Liver (tissue), 3 donors: ENCODE measurements around the gene FER.

Experiments
- GABPA ChIP-seq, 2 donors: IDR thresholded peaks in 1 of 2; conservative IDR thresholded peaks in 1 of 2; 2 replicates each; pipeline ENCODE4 v1.6.1; 2016; ENCODE audit warnings: antibody characterized with exemption in 2 of 2, mild to moderate bottlenecking in 1 of 2, moderate library complexity in 1 of 2
- JUND ChIP-seq, 2 donors: IDR thresholded peaks; 2 replicates each; pipeline ENCODE4 v1.6.1; 2016; ENCODE audit warnings: antibody characterized with exemption in 2 of 2
- RAD21 ChIP-seq, 2 donors: IDR thresholded peaks; 2 replicates each; pipeline ENCODE4 v1.6.1; 2016; ENCODE audit warnings: antibody characterized with exemption in 2 of 2, mild to moderate bottlenecking in 2 of 2
- REST ChIP-seq: IDR thresholded peaks from 2 replicates; pipeline ENCODE4 v1.6.1; 2016; ENCODE audit warnings: antibody characterized with exemption, mild to moderate bottlenecking
- RXRA ChIP-seq, 2 donors: IDR thresholded peaks; 2 replicates each; pipeline ENCODE4 v1.6.1; 2017 to 2018; ENCODE audit warnings: antibody characterized with exemption in 2 of 2, mild to moderate bottlenecking in 1 of 2
- TAF1 ChIP-seq: conservative IDR thresholded peaks from 2 replicates; pipeline ENCODE4 v1.6.1; 2016; ENCODE audit warnings: antibody characterized with exemption, mild to moderate bottlenecking
- YY1 ChIP-seq: IDR thresholded peaks from 2 replicates; pipeline ENCODE4 v1.6.1; 2016; ENCODE audit warnings: antibody characterized with exemption, mild to moderate bottlenecking
- ZBTB33 ChIP-seq: IDR thresholded peaks from 2 replicates; pipeline ENCODE4 v1.6.1; 2016; ENCODE audit warnings: antibody characterized with exemption
- TF ChIP-seq, protein P1 (sequence below): fragments of 150-350 bp; IDR thresholded peaks from 2 replicates; pipeline ENCODE4 v1.5.1; 2017; ENCODE audit warnings: improper control_type of control experiment, low read depth, low read length; ENCODE audit not compliant: missing input control
- TF ChIP-seq, protein P2 (sequence below): IDR thresholded peaks from 2 replicates; pipeline ENCODE4 v1.6.1; 2016; ENCODE audit warnings: antibody characterized with exemption
- donor health status: healthy.
- donor health status: healthy.

- TF ChIP-seq REST (no peak), RAD21 (IDR thresholded peaks at IDR 0.05) (no peak), GABPA (IDR thresholded peaks at IDR 0.05 in 1 of 2, conservative IDR thresholded peaks at IDR 0.05 in 1 of 2) (no peak), ZBTB33 (no peak), TAF1 (no peak), RXRA (IDR thresholded peaks at IDR 0.05) (no peak), JUND (IDR thresholded peaks at IDR 0.05) (no peak), YY1 (no peak)
- TF ChIP-seq, protein P1, sequence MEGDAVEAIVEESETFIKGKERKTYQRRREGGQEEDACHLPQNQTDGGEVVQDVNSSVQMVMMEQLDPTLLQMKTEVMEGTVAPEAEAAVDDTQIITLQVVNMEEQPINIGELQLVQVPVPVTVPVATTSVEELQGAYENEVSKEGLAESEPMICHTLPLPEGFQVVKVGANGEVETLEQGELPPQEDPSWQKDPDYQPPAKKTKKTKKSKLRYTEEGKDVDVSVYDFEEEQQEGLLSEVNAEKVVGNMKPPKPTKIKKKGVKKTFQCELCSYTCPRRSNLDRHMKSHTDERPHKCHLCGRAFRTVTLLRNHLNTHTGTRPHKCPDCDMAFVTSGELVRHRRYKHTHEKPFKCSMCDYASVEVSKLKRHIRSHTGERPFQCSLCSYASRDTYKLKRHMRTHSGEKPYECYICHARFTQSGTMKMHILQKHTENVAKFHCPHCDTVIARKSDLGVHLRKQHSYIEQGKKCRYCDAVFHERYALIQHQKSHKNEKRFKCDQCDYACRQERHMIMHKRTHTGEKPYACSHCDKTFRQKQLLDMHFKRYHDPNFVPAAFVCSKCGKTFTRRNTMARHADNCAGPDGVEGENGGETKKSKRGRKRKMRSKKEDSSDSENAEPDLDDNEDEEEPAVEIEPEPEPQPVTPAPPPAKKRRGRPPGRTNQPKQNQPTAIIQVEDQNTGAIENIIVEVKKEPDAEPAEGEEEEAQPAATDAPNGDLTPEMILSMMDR, result no peak
- TF ChIP-seq, protein P2, sequence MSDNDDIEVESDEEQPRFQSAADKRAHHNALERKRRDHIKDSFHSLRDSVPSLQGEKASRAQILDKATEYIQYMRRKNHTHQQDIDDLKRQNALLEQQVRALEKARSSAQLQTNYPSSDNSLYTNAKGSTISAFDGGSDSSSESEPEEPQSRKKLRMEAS, result no peak
Observed at GRCh38 chr5:109080481-109080880, 332.8 kb downstream of the FER start.
